SIG-M5 treated with dmso at 0.1 percent for 504 hours (cell line): ENCODE measurements around the gene RNF151.
"Not testable (repeated sequence)": the region's sequence is repeated elsewhere in the genome, so short reads cannot be mapped to it uniquely, and the experiment has no call there.

Experiments used
- DNase-seq: peaks from one replicate; lab custom pipeline; 2025; ENCODE audit not compliant: unreplicated experiment; lab: John Stamatoyannopoulos, UW

RNF151 gene

GRCh38 chr16:1966460-1966859 is at the start of gene RNF151:
RNF151 (plus strand) TSS chr16:1966856; CDS start chr16:1966882, 26 bp downstream.
- DNase-seq = no peak

- DNase-seq = no peak
Measured at GRCh38 chr16:1917056-1917664, 49.5 kb upstream of the RNF151 start.

GRCh38 chr16:1917665-1918350 is 48.8 kb upstream of the RNF151 start:
- no peak for DNase-seq

- no peak for DNase-seq
Measured at GRCh38 chr16:1918351-1919326, 48.0 kb upstream of the RNF151 start, which contains the start of gene HS3ST6. HS3ST6 (minus strand) TSS chr16:1918415; CDS start chr16:1918323, 92 bp downstream.

GRCh38 chr16:1919327-1919998 is 47.2 kb upstream of the RNF151 start:
- no peak for DNase-seq

- DNase-seq = not testable (repeated sequence)
Measured at GRCh38 chr16:1920122-1920521, 46.5 kb upstream of the RNF151 start.

- peak; percentile 48 for DNase-seq
Measured at GRCh38 chr16:1920727-1921171, 45.9 kb upstream of the RNF151 start.

GRCh38 chr16:1922357-1922756 is 44.3 kb upstream of the RNF151 start:
- DNase-seq = no peak

- peak; percentile 8 for DNase-seq
Measured at GRCh38 chr16:1923299-1924034, 43.2 kb upstream of the RNF151 start.

GRCh38 chr16:1924095-1924494 is 42.6 kb upstream of the RNF151 start:
- no peak for DNase-seq

GRCh38 chr16:1926271-1926670 is 40.4 kb upstream of the RNF151 start:
- DNase-seq = no peak

GRCh38 chr16:1929105-1929504 is 37.6 kb upstream of the RNF151 start:
- DNase-seq = no peak

- DNase-seq = peak; percentile 63
Measured at GRCh38 chr16:1929578-1930337, 36.9 kb upstream of the RNF151 start.

- no peak for DNase-seq
Measured at GRCh38 chr16:1930338-1930720, 36.3 kb upstream of the RNF151 start.

- DNase-seq = no peak
Measured at GRCh38 chr16:1932050-1933028, 34.3 kb upstream of the RNF151 start.

- no peak for DNase-seq
Measured at GRCh38 chr16:1933097-1933661, 33.5 kb upstream of the RNF151 start.

GRCh38 chr16:1936945-1937479 is 29.6 kb upstream of the RNF151 start:
- DNase-seq = no peak

GRCh38 chr16:1938316-1938715 is 28.3 kb upstream of the RNF151 start:
- peak; percentile 84 for DNase-seq
